ENCODE results near the gene CSF1. TPM values are rescaled to one million over a fixed set of nuclear protein-coding genes. Genes with fewer than 3 reads are reported as not detected.
A peak's percentile ranks its signal among the peaks of the same experiment; 100 is the strongest.

CSF1 gene
- total RNA-seq, 1 donor from 2014 or later: 252 TPM

- intact Hi-C loops (cut with micrococcal nuclease): no loop called here
- Mint-ChIP-seq H3K27me3 (ENCODE audit: low read depth) (no peaks in the 10 kb centered on the region), H3K36me3 (ENCODE audit: low read depth) (no peaks in the 10 kb centered on the region), H3K27ac (no peak overlapping the region), H3K4me3 (ENCODE audit: low read depth) (no peak overlapping the region), H3K4me1 (ENCODE audit: low read depth) (peaks cover 49% of the 10 kb centered on the region), H3K9me3 (no peaks in the 10 kb centered on the region)
- DNase-seq (ENCODE audit: low spot score): no peak
Observed at GRCh38 chr1:109887884-109888283, 22.8 kb upstream of the CSF1 start.

GRCh38 chr1:109889094-109889493, 21.6 kb upstream of the CSF1 start:
- no peaks in the 10 kb centered on the region for H3K27me3 Mint-ChIP-seq (ENCODE audit: low read depth)
- H3K27ac Mint-ChIP-seq: peak overlapping the region; percentile 56
- peaks cover 44% of the 10 kb centered on the region for H3K4me1 Mint-ChIP-seq (ENCODE audit: low read depth)
- H3K4me3 Mint-ChIP-seq (ENCODE audit: low read depth): no peak overlapping the region
- no peaks in the 10 kb centered on the region for H3K36me3 Mint-ChIP-seq (ENCODE audit: low read depth)
- intact Hi-C loops (cut with micrococcal nuclease): no loop called here
- no peak for DNase-seq (ENCODE audit: low spot score)
- H3K9me3 Mint-ChIP-seq: no peaks in the 10 kb centered on the region

GRCh38 chr1:109890115-109890953, 20.3 kb upstream of the CSF1 start:
- H3K27me3 Mint-ChIP-seq (ENCODE audit: low read depth): no peaks in the 10 kb centered on the region
- H3K27ac Mint-ChIP-seq: peak overlapping the region; percentile 94
- H3K4me1 Mint-ChIP-seq (ENCODE audit: low read depth): peaks cover 39% of the 10 kb centered on the region
- H3K36me3 Mint-ChIP-seq (ENCODE audit: low read depth): no peaks in the 10 kb centered on the region
- intact Hi-C loops (cut with micrococcal nuclease): loop anchor here (1.0 kb wide), 5 partner anchors 16 to 100 kb away; partner anchors contain the start of gene CSF1
- DNase-seq (ENCODE audit: low spot score): no peak
- H3K4me3 Mint-ChIP-seq (ENCODE audit: low read depth): peak overlapping the region; percentile 18
- H3K9me3 Mint-ChIP-seq: no peaks in the 10 kb centered on the region

DNA sequence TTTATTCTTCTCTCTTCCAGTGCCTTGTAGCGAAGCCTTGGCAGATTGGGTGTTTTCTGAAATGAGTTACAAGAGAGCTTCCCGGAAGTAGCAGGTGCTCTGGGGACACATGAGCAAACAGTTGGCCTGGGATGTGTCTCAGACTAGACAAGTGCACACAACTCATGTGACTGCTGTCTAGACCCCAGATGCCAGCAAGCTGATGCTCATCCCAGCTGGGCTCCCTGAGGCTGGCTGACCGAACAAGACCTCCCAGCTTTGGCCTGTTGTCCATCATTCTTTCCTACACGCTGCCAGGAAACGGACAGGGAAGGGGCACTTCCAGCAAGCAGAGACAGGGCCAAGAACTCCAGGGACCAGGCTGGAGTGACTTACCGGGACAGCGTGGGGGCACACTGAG, 18.7 kb upstream of the CSF1 start:
- Mint-ChIP-seq H3K36me3 (ENCODE audit: low read depth) (no peaks in the 10 kb centered on the region), H3K4me3 (ENCODE audit: low read depth) (no peak overlapping the region), H3K27ac (no peak overlapping the region), H3K27me3 (ENCODE audit: low read depth) (no peaks in the 10 kb centered on the region), H3K4me1 (ENCODE audit: low read depth) (peaks cover 36% of the 10 kb centered on the region), H3K9me3 (no peaks in the 10 kb centered on the region)
- intact Hi-C loops (cut with micrococcal nuclease): no loop called here
- no peak for DNase-seq (ENCODE audit: low spot score)

- H3K27ac Mint-ChIP-seq: no peak overlapping the region
- no peaks in the 10 kb centered on the region for H3K27me3 Mint-ChIP-seq (ENCODE audit: low read depth)
- DNase-seq (ENCODE audit: low spot score): no peak
- peaks cover 38% of the 10 kb centered on the region for H3K4me1 Mint-ChIP-seq (ENCODE audit: low read depth)
- intact Hi-C loops (cut with micrococcal nuclease): no loop called here
- H3K9me3 Mint-ChIP-seq: no peaks in the 10 kb centered on the region
- H3K4me3 Mint-ChIP-seq (ENCODE audit: low read depth): peak overlapping the region; percentile 43
- no peaks in the 10 kb centered on the region for H3K36me3 Mint-ChIP-seq (ENCODE audit: low read depth)
Observed at GRCh38 chr1:109892561-109893368, 17.9 kb upstream of the CSF1 start.

GRCh38 chr1:109893532-109894171, 17.0 kb upstream of the CSF1 start:
- Mint-ChIP-seq H3K9me3 (no peaks in the 10 kb centered on the region), H3K4me1 (ENCODE audit: low read depth) (peaks cover 37% of the 10 kb centered on the region), H3K36me3 (ENCODE audit: low read depth) (no peaks in the 10 kb centered on the region), H3K4me3 (ENCODE audit: low read depth) (no peak overlapping the region), H3K27ac (no peak overlapping the region), H3K27me3 (ENCODE audit: low read depth) (no peaks in the 10 kb centered on the region)
- DNase-seq (ENCODE audit: low spot score): no peak
- intact Hi-C loops (cut with micrococcal nuclease): no loop called here

DNA sequence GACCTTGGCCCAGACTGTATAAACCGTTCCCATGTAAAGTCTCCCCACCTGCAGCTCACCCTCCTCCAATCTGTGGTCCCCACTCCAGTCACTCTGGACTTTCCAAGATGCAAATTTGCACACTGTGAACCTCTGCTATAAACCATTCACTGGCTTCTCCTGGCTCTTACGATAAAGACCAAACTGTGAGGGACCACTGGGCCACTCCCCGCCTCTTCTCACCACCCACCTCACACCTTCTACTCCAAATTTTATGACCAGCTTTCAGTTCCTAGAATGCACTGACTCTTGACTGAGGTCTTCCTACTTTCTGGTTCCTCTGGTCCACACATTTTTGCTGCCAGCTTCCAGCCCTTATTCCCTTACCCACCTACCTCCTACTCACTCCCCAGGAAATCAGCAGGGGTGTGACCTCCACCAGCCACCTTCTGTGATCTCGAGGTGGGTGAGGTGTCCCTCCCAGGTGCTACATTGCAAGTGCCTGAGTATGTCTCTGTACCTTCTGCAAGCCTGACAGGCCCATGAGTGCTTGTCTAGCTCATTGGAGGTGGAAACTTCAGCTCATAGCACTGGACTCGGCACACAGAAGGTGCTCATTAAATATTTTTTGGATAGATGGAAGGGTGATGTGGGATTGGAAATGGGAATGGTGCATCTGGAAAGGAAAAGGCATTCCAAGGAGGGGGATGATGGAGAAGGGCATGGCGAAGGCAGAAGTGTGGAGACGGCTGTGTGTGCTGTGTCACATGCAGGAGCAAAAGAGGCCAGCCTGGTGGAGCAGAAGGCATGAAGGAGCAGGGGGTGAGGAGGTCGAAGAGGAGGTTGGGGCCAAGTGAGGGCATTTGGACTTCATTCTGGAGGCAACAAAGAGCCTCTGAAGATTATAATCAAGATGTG, 15.6 kb upstream of the CSF1 start:
- H3K4me3 Mint-ChIP-seq (ENCODE audit: low read depth): no peak overlapping the region
- H3K9me3 Mint-ChIP-seq: no peaks in the 10 kb centered on the region
- H3K4me1 Mint-ChIP-seq (ENCODE audit: low read depth): peaks cover 26% of the 10 kb centered on the region
- H3K27me3 Mint-ChIP-seq (ENCODE audit: low read depth): no peaks in the 10 kb centered on the region
- intact Hi-C loops (cut with micrococcal nuclease): loop anchor here (1.0 kb wide), 1 partner anchor 11 kb away; no protein-coding TSS in a partner anchor
- no peak for DNase-seq (ENCODE audit: low spot score)
- H3K27ac Mint-ChIP-seq: no peak overlapping the region
- no peaks in the 10 kb centered on the region for H3K36me3 Mint-ChIP-seq (ENCODE audit: low read depth)

GRCh38 chr1:109895720-109896504, 14.7 kb upstream of the CSF1 start:
- Mint-ChIP-seq H3K4me3 (ENCODE audit: low read depth) (no peak overlapping the region), H3K9me3 (no peaks in the 10 kb centered on the region), H3K27me3 (ENCODE audit: low read depth) (no peaks in the 10 kb centered on the region), H3K4me1 (ENCODE audit: low read depth) (peaks cover 21% of the 10 kb centered on the region), H3K36me3 (ENCODE audit: low read depth) (no peaks in the 10 kb centered on the region), H3K27ac (no peak overlapping the region)
- DNase-seq (ENCODE audit: low spot score): no peak
- intact Hi-C loops (cut with micrococcal nuclease): loop anchor here (1.0 kb wide), 1 partner anchor 10 kb away; no protein-coding TSS in a partner anchor

- H3K36me3 Mint-ChIP-seq (ENCODE audit: low read depth): no peaks in the 10 kb centered on the region
- intact Hi-C loops (cut with micrococcal nuclease): no loop called here
- no peak overlapping the region for H3K4me3 Mint-ChIP-seq (ENCODE audit: low read depth)
- H3K9me3 Mint-ChIP-seq: no peaks in the 10 kb centered on the region
- peaks cover 20% of the 10 kb centered on the region for H3K4me1 Mint-ChIP-seq (ENCODE audit: low read depth)
- DNase-seq (ENCODE audit: low spot score): no peak
- no peaks in the 10 kb centered on the region for H3K27me3 Mint-ChIP-seq (ENCODE audit: low read depth)
- H3K27ac Mint-ChIP-seq: no peak overlapping the region
Observed at GRCh38 chr1:109896681-109897080, 14.0 kb upstream of the CSF1 start.

DNA sequence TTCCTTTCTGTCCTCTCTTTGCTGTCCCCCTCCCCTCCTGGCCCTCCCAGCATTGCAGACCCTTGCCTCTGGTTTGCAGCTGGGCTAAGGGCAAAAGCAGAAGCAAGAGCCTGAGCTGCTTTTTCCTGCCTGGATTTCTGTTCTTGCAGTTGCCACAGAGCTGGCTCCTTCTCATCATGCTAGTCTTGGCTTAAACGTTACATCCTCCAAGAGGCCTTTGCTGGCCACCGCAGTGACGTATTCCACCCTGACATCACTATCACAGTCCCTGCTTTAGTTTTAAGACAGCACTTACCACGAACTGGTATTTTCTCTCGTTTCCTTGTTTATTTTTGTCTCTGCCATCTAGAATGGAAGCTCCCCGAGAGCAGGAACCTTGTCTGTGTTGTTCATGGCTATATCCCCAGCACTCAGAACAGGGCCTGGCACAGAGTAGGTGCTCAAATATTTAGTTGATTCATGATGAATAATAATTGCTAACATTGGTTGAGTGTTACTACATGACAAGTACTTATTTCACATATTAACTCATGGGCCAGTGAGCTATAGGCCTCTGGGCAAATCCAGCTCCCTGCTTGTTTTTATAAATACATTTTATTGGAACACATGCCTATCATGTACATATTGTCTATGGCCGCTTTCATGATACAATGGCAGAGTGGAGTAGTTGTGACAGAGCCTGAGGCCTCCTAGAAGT, 13.2 kb upstream of the CSF1 start:
- Mint-ChIP-seq H3K4me3 (ENCODE audit: low read depth) (no peak overlapping the region), H3K9me3 (no peaks in the 10 kb centered on the region), H3K4me1 (ENCODE audit: low read depth) (peaks cover 18% of the 10 kb centered on the region), H3K27ac (peak overlapping the region; percentile 11), H3K27me3 (ENCODE audit: low read depth) (no peaks in the 10 kb centered on the region), H3K36me3 (ENCODE audit: low read depth) (no peaks in the 10 kb centered on the region)
- intact Hi-C loops (cut with micrococcal nuclease): no loop called here
- DNase-seq (ENCODE audit: low spot score): no peak

DNA sequence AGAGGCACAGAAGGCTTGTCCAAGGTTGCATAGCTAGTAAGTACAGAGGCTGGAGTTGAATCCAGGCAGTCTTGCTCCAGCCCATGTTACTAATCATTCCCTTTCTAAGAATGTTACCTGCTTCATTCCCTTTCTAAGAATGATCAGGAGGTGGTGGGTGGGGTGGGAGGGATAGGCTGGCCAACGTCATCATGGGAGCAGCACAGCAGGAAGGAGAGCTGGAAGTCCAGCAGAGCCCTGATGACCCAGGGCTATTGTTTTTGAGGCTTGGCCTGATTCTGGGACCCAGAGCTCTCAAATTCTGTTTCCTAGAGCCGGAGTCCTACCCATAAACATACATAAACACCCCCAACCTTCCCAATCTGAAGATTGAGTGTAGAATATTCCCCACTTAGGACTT, 11.8 kb upstream of the CSF1 start:
- H3K27me3 Mint-ChIP-seq (ENCODE audit: low read depth): no peaks in the 10 kb centered on the region
- peaks cover 21% of the 10 kb centered on the region for H3K4me1 Mint-ChIP-seq (ENCODE audit: low read depth)
- intact Hi-C loops (cut with micrococcal nuclease): no loop called here

More for the DNA sequence above, 11.8 kb upstream of the CSF1 start:
- DNase-seq (ENCODE audit: low spot score): no peak
- Mint-ChIP-seq H3K4me3 (ENCODE audit: low read depth) (no peak overlapping the region), H3K36me3 (ENCODE audit: low read depth) (no peaks in the 10 kb centered on the region), H3K9me3 (no peaks in the 10 kb centered on the region), H3K27ac (no peak overlapping the region)

Measured in activated T-helper 2 cell treated with anti-CD3 and anti-CD28 coated beads, Interferon-gamma antibody, Interleukin-2, Interleukin-4, amounts not matched to agents 10 μg/mL and 5 μg/mL and 100 μg/mL, durations not matched to agents 14 hours and 24 hours and 36 hours (primary cell).